Astrocyte of the spinal cord (primary cell): Measurements from ENCODE around the gene AQP1.
A peak's percentile ranks its signal among the peaks of the same experiment; 100 is the strongest.

Source experiments
- DNase-seq: peaks from one replicate; pipeline ENCODE4 v3.0.0; 2011; ENCODE audit warnings: low read depth, low spot score
- H3K4me3 ChIP-seq: 2 replicates; pipeline ENCODE4 v1.5.1; 2011; ENCODE audit warnings: low read depth, mild to moderate bottlenecking, low read length, moderate library complexity
- CTCF ChIP-seq: IDR thresholded peaks from 2 replicates; pipeline ENCODE4 v1.5.1; 2012; ENCODE audit warnings: low read depth, mild to moderate bottlenecking, low read length, inconsistent platforms
- in situ Hi-C: cut with HindIII; loops from 2 replicates; pipeline ENCODE4 v1.10.0; 2017; ENCODE audit warnings: low sequenced_read_pairs

Gene AQP1

GRCh38 chr7:30911561-30911969 lies at the start of gene AQP1:
Gene AQP1 (plus strand): TSS chr7:30911853. CDS start chr7:30911910, 57 bp downstream.
- DNase-seq: peak; percentile 31
- no peak within 1 kb of the TSS for H3K4me3 ChIP-seq
- in situ Hi-C loops: no loop called here
- no peak for TF ChIP-seq CTCF

- no peak overlapping the region for H3K4me3 ChIP-seq
- in situ Hi-C loops: no loop called here
- TF ChIP-seq CTCF: no peak
- DNase-seq: no peak
These were observed 48.5 kb upstream of the AQP1 start for GRCh38 chr7:30862995-30863705.

- H3K4me3 ChIP-seq: no peak overlapping the region
- DNase-seq: peak; percentile 62
- in situ Hi-C loops: no loop called here
- TF ChIP-seq CTCF: no peak
These were observed 48.0 kb upstream of the AQP1 start for GRCh38 chr7:30863706-30864035.

GRCh38 chr7:30864101-30864500 lies 47.6 kb upstream of the AQP1 start:
- in situ Hi-C loops: no loop called here
- H3K4me3 ChIP-seq: no peak overlapping the region
- TF ChIP-seq CTCF: no peak
- DNase-seq: no peak

DNA sequence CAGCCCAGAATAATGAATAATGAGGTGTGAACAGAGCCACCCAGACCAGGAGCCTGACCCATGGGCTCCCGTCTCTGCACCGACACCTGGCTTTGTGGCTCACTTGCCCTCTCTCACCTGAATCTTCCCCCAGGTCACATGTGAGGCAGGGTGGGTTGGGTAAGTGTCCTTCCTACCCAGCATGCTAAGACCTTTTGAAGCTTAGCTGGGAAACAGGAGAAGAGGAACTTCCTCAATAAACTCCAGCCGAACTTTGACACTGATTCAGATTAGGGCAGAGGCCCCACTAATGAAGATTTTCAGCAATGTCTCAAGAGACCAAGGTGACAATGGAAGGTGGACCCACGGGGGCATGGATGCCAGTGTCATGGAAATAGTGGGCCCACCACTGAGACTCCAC lies 46.6 kb upstream of the AQP1 start:
- in situ Hi-C loops: no loop called here
- no peak for DNase-seq
- TF ChIP-seq CTCF: no peak
- H3K4me3 ChIP-seq: no peak overlapping the region

- H3K4me3 ChIP-seq: no peak overlapping the region
- TF ChIP-seq CTCF: no peak
- no peak for DNase-seq
- in situ Hi-C loops: no loop called here
These were observed 45.8 kb upstream of the AQP1 start for GRCh38 chr7:30865821-30866220.

DNA sequence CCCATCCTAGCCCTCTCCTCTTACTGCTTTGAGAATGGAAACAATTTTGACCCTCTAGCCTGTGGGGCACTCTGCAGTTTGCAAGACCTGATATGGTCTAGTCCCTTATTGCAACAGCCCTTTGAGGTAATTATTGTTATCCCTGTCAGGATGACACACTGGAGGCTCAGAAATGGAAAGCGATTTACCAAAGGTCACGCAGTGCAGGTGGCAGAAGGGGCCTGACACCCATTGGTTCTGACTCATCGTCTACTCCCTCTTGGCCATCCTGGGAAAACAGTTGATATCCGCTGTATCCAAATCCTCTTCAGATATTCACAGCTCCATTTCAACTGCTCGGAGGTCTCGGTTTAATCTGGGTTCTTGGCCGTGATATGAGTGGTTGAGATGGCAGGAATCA lies 44.7 kb upstream of the AQP1 start:
- no peak overlapping the region for H3K4me3 ChIP-seq
- in situ Hi-C loops: no loop called here
- DNase-seq: no peak
- TF ChIP-seq CTCF: no peak
